GM19351 (cell line): ENCODE results near the gene SOHLH1.

Source experiments
- ATAC-seq: cut with Tn5 transposase; IDR thresholded peaks from one replicate; pipeline ENCODE4 v1.9.1; 2021; ENCODE audit warnings: mild to moderate bottlenecking, moderate library complexity; ENCODE audit not compliant: unreplicated experiment

SOHLH1 gene, protein sequence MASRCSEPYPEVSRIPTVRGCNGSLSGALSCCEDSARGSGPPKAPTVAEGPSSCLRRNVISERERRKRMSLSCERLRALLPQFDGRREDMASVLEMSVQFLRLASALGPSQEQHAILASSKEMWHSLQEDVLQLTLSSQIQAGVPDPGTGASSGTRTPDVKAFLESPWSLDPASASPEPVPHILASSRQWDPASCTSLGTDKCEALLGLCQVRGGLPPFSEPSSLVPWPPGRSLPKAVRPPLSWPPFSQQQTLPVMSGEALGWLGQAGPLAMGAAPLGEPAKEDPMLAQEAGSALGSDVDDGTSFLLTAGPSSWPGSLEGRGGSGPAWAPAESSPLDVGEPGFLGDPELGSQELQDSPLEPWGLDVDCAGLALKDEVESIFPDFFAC

DNA sequence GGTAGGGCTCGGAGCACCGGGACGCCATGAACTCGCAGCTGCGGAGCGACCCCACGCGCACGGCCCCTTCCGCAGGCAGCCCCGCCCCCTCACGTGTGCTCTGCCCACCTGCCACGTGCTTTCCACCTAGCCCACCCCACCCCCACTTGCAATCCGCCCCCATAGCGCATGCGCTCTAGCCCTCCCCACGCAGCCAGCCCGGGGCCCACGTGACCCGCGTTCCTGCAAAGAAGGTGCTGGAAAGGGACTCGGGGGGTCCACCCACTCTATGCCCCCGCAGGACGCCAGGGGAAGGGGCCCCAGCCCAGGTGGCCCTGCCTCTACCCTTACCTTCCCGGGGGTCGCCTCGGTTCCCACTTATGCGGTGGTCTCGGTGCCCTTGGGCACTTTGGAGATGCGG, at the start of gene SOHLH1:
SOHLH1 (minus strand) TSS at position 42 of the 400 bp plus-strand sequence; CDS start at position 28, 14 bp downstream.
- ATAC-seq: no peak

- no peak for ATAC-seq
Measured at GRCh38 chr9:135748676-135749075, 49.4 kb upstream of the SOHLH1 start.

DNA sequence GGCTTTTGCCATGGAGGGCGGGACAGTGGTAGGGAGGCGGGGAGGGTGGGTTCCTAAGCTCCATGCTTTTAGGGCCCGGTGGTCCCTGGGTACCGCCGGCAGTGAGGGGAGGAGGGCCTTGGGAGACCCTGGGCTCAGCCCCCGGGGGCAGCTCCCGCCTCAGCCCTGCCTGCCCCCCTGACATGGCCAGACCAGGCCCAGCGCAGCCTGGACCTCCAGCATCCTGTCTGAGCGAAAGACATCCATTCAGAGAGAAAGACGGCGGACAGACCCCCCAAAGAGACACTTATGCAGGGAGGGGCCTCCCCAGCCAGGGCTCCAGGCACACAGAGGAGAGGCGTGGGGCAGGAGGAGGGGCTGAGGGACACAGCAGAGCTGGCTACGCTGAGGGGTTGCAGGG, 48.0 kb upstream of the SOHLH1 start:
- ATAC-seq: no peak

DNA sequence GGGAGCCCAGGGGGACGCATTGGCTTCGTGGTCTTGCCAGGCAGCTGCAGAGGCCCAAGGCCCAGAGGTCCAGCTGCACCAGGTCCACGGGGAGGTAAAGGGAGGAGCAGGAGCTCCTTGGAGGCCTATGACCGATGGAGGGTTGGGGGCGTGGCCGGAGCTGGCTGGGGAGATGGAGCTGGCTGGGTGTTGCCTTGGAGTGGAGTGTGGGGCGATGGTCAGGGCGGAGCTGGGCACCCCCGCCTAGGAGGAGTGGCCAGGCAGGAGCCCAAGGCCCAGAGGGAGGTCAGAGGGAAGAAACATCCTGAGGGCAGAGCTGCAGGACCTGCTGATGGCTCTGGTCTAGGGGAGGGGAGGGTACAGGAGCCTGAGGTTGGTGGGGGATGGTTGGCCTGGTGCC, 47.3 kb upstream of the SOHLH1 start:
- ATAC-seq: no peak

- ATAC-seq: no peak
Measured at GRCh38 chr9:135745686-135746324, 46.5 kb upstream of the SOHLH1 start.

DNA sequence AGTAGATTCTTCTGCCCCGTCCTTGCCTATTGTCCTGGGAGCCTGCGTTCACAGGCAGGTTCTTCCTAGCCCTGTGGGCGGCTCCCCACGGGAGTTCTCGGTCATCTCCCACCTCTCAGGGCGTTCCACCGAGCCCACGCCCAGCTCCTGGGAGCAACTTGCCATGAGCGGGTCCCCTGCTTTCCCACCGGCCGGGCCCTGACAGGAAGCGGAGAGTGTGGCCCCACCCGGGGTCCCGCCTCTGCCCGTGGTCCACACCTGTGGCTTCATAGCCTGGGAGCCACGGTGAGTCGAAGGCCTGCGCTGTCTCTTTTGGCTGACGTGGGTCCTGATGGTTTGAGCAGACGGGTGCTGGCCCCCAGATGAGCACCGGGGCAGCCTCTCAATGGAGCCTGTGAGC, 45.9 kb upstream of the SOHLH1 start:
- no peak for ATAC-seq

DNA sequence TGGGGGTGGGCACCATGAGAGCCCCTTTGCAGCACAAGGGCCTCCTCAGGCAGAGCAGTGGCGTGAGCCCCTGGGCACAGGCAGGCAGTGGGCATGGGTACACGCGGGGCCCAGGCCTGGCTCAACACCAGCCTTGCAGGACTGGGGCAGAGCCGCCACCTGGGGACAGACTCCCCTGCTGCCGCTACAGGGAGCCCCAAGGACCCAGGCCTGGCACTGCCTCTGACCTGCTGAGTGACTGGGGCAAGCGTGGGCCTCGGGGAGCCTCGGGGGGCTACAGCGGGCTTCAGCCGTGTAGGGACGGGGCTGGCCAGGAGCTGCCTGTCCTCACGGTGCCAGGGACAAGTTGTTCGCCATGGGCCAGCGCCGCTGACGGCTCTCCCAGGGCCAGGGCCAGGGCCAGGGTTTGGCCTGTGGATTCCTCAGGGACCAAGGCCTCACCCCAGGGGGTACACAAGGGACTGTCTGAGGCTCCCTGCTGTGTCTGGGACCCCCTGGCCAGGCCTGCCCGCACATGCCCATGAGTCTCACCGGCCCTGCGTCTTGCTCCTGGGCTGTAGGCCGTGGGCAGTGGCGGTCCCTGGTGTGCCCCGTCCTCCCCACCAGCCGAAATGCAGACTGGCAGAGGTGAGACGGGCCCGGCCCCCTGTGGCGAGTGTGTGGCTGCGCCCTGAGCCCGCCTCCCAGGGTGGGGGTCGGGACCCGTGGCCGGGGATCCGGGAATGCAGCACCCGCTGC, 45.2 kb upstream of the SOHLH1 start:
- ATAC-seq: no peak

GRCh38 chr9:135743546-135744332, 44.5 kb upstream of the SOHLH1 start:
- ATAC-seq: no peak

DNA sequence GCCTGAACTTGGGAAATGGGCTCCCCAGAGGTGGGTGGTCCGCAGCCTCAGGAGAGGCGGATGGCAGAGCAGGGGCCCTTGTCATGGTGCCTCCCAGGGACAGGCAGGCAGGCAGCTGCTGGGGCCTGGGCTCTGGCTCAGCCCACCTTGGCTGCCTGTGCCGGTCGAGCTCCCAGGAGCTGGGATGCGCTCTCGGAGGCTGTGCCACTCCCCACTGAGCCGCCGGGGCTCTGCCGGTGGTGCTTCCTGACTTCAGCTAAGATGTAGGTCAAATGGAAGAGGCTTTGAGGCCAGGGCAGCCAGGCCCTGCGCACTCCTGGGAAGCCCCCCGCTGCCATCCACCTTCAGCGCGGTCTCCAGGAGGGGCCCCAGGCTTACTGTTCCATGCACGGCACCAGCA, 43.7 kb upstream of the SOHLH1 start:
- ATAC-seq: no peak

DNA sequence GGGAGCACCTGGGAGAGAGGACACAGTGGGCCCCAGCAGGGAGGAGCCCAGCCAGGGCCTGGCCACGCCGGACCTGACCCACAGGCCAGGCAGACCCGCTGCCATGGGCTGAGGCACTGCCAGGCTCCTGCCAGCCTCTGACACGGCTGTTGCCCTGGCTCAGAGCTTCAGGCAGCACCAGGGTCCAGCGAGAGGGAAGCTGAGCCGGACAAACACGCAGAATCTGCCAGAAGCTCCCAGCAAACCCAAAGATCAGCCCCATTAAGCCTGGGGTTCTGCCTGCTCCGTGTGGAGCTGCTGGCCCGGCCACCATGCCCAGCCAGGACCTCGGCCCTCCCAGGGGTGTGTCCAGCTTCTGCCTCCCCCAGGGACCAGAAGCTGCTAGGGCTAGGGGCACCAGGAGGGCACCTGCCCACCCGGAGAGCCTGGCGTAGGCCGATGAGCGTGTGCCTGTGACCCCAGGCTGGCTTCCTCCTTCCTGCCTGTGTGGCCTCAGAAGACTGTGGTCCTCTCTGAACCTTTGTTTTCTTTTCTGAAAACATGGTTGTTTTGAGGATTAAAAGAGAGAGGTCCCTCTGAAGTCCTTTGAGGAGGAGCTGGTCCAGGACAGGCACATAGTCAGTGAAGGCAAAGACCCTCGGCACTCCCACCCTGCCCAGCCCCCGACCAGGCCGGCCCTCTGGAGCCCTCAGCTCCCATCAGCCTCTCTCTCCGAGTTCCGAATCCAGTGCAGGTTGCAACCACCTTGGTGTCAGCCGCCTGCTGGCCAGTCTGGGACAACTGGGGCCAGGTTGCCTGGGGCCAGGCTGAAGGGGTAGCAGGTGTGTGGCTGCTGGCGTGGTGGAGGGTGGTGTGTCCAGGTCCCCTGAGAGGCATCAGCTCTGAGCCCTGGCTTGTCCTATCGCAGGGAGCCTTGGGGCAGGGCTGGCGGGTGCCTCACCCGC, 42.3 kb upstream of the SOHLH1 start:
- no peak for ATAC-seq

- no peak for ATAC-seq
Measured at GRCh38 chr9:135739271-135740220, 40.3 kb upstream of the SOHLH1 start.

DNA sequence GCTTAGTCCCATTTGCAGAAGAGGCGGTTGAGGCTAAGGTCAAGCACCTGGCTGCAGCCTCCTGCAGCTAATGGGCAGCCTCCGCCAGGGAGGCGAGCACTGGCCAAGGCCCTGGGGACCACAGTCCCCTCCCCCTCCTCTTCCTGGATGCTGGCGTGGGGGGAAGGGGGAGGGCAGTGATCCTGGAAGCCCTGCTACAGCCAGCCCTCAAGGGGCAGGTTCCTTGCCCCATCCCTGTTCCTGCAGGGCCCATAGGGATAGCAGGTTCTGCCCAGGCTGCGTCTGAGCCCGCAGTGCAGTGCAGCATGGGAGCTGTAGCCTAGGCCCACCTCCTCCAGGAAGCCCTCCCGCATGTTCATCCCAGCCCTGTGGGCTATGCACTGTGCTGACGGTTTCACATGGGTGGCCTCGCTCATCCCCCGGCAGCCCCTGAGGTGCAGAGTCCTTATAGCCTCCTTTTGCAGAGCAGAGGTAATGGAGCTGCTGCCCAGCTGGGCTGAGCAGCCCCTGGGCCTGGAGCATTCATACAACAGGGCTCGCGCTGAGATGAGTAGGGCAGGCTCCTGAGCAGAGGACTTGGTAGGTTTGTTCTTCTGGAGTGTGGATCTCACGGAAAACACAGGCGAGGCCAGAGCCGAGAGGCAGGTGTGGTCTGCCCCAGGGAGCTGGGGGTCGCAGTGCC, 38.7 kb upstream of the SOHLH1 start:
- ATAC-seq: no peak

DNA sequence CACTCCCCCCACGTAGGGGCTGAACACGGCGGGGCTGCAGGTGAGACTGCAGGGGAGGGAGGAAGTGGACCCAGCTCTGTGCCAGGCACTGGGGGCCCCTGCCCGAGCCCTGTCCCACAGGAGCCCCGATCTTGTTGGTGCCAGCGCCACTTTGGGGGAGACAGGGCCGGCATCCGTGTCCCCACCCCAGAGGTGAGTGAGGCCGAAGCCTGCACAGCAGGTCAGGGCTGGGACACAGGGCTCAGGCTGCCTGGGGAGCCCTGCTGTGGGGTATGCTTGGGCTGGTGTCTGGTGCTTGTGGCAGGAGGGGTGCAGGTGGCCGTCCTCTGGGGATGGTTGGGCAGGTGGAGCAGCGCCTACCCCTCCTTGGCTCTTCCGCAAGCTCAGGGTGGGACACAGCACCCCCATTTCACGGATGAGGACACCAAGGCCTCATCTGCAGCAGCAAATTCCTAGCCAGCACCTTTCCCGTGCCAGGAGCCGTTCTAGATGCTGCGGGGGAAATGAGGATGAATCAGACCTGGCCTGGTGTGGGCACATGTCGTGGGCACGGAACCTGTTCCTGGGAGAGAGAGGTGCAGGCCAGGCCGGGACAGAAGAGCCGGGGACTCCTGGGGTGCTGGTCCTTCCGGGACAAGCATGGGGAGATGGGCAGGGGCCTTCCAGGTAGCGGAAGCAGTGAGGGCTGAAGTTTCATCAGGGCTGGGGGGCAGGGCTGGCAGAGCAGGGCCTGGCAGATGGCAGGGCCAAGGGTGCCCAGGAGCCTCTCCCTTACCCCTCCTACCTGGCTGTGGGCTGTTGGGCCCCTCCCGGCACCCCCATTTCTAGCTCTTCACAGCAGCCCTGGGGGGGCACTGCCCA, 37.9 kb upstream of the SOHLH1 start:
- no peak for ATAC-seq

DNA sequence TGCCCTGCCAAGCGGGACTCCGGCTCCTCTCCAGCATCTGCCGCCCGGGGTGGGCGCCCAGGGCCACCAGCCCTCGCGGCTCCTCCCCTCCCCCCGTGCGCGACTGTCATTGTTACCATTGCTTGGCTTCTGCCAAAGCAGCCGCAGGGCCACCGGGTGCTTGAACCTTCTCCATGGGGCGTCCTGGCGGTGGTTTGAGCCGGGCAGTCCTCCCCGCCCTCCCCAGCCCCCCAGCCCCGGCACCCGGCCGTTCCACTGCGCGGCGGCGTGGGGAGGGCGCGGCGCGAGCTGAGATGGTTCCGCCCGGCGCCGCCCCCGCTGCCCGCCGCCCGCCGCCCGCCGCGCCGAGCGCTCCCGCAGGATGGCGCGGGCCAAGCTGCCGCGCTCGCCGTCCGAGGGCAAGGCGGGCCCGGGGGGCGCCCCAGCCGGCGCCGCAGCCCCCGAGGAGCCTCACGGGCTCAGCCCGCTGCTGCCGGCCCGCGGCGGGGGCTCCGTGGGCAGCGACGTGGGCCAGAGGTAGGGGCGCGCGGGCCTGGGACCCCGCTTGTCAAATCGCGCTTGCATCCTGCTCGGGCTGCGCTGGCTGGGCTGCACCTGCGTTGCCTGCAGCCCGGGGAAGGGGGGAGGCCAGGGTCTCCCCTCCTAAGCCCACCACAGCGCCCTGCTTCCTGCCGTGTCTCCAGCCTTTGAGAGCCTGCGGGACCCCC, 37.1 kb upstream of the SOHLH1 start:
- no peak for ATAC-seq

DNA sequence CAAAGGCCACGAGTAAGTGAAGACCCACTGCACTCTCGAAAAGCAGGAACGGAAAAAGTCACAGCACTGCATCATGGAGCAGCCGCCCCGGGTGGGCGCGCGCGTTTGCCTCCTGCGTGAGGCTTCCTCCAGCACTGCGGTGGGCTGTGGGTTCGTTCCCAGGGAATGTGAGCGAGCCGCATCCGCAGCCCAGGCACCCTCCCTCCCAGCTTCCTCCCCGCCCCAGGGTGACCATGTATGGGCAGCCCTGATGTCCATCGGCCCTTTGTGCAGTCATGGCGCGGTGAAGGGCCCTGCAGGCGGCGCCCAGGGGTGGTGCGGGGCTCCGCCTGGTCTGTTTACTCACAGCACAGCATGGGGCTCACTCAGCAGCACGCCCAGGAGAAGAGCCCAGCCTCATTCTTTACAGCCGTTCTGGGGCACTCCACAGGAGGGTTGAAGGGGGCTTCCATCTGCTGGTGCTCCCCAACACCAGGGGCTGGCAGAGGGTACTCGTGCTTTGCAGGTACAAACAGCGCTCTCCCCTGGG, 35.4 kb upstream of the SOHLH1 start:
- ATAC-seq: no peak

GRCh38 chr9:135732569-135733257, 33.4 kb upstream of the SOHLH1 start:
- ATAC-seq: no peak
